Cardiac fibroblast (primary cell): ENCODE measurements around the gene TTC28.

Experiments used
- DNase-seq, 2 donors: peaks; one replicate each; pipeline versions ENCODE4 v3.0.0 to v3.0.0-alpha.2; 2010; ENCODE audit warnings: low read depth in 2 of 2
- H3K4me3 ChIP-seq, 2 donors: replicated peaks in 1 of 2; 1 replicate in 1 of 2; 2 replicates in 1 of 2; pipeline ENCODE4 v1.5.1; 2011; ENCODE audit warnings: low read depth in 2 of 2, low read length in 2 of 2, mild to moderate bottlenecking in 2 of 2, moderate library complexity in 1 of 2
- TF ChIP-seq, protein P1 (sequence below): IDR thresholded peaks from one replicate; pipeline ENCODE4 v1.5.1; 2011; ENCODE audit warnings: low read depth, mild to moderate bottlenecking, low read length, inconsistent platforms

The TTC28 gene

DNA sequence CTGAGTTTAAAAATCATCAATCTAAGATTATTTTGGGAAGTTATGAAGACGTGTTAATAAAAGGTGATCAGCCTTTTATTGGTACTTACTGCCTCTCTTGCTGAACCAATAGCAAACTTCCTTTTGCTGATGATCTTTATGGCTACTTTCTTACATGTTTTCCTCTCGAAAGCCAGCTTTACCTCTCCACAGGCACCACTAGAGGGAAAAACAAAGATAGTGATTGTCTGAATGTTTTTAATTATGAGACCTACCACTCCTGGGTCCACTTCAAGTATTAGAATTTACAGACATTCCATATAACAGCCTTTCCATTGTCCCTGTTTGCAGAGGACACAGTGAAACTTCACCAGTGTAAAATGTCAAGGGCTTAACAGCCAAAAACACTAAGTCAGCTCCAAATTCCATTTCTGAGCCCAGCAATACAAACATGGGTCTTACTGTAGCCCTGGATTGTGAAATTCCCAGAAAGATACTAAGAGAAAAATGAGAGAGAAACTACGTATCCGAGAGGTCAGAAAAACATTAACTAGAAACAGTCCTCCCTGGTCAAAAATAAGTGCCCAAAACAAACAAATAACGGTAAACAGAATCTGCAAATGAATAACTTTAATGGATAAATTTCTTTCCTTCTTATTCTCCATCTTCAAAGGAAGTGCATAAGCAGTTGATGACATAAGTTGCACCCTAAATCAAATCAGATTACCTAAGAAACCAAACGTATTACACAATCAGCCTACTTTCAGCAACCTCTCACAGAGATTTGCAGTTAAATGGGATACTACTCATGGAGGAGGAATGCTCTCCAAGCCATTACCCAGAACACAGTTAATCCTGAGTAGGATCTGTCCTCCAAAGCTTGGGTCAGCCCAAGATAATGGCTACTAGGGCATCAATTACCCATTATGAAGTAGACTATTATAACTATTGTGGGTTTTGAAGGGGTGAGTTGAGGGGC, 32.5 kb upstream of the TTC28 start:
- DNase-seq: peak; percentile 88 to 97
- H3K4me3 ChIP-seq: peak overlapping the region in 1 of 2 donors; percentile 0
- TF ChIP-seq, protein P1, sequence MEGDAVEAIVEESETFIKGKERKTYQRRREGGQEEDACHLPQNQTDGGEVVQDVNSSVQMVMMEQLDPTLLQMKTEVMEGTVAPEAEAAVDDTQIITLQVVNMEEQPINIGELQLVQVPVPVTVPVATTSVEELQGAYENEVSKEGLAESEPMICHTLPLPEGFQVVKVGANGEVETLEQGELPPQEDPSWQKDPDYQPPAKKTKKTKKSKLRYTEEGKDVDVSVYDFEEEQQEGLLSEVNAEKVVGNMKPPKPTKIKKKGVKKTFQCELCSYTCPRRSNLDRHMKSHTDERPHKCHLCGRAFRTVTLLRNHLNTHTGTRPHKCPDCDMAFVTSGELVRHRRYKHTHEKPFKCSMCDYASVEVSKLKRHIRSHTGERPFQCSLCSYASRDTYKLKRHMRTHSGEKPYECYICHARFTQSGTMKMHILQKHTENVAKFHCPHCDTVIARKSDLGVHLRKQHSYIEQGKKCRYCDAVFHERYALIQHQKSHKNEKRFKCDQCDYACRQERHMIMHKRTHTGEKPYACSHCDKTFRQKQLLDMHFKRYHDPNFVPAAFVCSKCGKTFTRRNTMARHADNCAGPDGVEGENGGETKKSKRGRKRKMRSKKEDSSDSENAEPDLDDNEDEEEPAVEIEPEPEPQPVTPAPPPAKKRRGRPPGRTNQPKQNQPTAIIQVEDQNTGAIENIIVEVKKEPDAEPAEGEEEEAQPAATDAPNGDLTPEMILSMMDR: peak; percentile 30

GRCh38 chr22:28711341-28711740, 31.7 kb upstream of the TTC28 start:
- TF ChIP-seq, protein P1: no peak
- H3K4me3 ChIP-seq: no peak overlapping the region
- peak in 1 of 2 donors; percentile 5 for DNase-seq

DNA sequence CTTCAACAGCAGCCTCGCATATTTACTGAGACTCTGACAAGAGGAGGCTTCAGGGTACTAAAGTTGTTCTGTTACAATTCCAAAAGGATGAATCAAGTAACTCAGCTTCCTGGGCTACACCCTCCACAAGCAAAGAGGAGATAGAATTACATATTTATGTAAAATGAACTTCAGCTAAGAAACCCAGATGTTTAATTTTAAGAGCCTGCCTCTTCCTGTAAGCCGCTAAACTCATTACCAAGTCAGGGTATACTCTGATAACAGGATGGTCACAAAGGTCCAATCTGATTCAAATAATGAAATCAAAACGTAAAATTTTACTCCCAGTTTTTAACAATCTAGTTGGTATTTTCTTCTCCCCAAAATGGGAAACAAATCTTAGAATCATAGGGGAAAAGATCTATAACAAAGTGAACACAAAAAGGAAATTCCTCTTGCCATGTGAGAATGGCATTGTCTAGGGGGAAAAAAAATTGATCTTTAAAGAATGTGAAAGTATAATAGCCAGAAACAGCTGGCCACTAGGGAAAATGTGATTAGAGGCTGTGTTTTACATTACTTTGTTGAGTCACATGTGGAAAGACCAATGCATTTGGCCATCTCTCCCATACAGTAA, 31.0 kb upstream of the TTC28 start:
- DNase-seq: peak; percentile 88 to 91
- TF ChIP-seq, protein P1: no peak
- H3K4me3 ChIP-seq: peak overlapping the region in 1 of 2 donors; percentile 9

GRCh38 chr22:28710107-28710506, 30.5 kb upstream of the TTC28 start:
- DNase-seq: peak; percentile 12 to 57
- H3K4me3 ChIP-seq: peak overlapping the region in 1 of 2 donors; percentile 1
- TF ChIP-seq, protein P1: no peak

GRCh38 chr22:28706845-28707244, 27.2 kb upstream of the TTC28 start:
- no peak for DNase-seq
- TF ChIP-seq, protein P1: no peak
- H3K4me3 ChIP-seq: no peak overlapping the region

DNA sequence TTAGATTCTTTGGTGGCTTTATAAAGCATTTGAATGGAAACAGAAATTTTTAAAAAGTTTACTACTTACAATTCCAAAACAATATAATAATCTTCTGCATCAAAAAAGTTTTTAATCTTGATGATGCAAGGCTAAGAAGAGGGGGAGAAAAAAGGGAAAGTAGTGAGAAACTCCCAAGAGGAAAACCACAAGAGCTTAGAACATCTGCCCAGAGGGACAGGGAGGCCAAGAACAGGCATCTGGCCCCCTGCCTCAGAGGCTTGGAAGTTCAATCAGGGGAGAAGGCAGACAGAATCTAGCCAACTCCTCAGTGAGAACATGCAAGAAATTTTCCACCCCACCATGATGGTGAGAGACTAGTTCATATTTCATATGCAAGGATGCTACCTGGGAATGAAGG, 23.8 kb upstream of the TTC28 start:
- TF ChIP-seq, protein P1: no peak
- DNase-seq: peak in 1 of 2 donors; percentile 8
- H3K4me3 ChIP-seq: no peak overlapping the region
